HFF-Myc (cell line): ENCODE results near the gene SLC26A1.

Experiments used
- DNase-seq: peaks from one replicate; pipeline ENCODE4 v3.0.0-alpha.2; 2011; ENCODE audit warnings: low read depth; ENCODE audit errors: extremely low read depth
- H3K4me3 ChIP-seq: replicated peaks from 2 replicates; pipeline ENCODE4 v1.5.1; 2011; ENCODE audit warnings: low read depth, mild to moderate bottlenecking, control low read depth, low read length
- CTCF ChIP-seq: IDR thresholded peaks from 2 replicates; pipeline ENCODE4 v1.5.1; 2012; ENCODE audit warnings: mild to moderate bottlenecking, low read depth, low read length, control low read depth; ENCODE audit errors: missing control alignments

SLC26A1 gene

DNA sequence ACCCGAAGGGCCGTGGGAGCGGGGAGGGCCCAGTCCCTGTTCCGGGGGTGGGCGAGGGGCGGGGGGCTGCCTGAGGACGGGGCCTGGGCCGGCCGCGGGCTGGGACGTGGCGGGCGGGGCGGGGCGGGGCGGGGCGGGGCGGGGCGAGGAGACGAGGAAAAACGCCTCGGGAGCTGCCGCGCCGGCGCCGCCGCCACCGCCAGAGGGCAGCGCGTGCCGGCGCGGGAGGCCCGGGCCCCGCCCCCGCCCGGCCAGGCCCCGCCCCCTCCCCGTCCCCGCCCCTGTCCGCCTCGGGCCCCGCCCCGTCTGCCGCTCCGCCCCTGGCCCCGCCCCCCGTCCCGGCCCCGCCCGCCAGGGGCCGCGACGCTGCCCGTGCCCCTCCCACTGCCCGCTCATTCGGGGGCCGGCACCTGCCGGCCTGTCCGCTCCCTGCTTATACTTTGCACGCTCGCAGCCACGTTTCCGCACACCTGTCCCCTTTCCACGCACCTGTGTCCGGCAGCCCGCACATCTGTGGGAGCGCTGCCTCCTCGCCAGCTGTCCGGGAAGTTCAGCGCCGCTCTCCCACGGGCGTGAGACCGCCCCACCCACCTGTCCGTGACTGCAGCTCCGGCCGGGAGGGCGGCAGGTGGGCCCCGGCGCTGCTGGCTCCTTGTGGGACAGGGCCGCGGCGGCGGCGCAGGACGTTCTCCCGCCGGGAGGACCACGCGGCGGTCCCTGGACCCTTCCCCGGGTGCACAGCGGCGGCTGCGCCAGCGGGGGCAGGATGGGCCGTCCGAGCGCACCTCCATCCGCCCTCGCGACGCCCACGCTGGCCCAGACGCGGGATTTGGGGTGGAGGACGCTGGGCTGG lies 16.6 kb upstream of the SLC26A1 start:
- peak overlapping the region; percentile 46 for H3K4me3 ChIP-seq
- DNase-seq = no peak
- no peak for TF ChIP-seq CTCF

DNA sequence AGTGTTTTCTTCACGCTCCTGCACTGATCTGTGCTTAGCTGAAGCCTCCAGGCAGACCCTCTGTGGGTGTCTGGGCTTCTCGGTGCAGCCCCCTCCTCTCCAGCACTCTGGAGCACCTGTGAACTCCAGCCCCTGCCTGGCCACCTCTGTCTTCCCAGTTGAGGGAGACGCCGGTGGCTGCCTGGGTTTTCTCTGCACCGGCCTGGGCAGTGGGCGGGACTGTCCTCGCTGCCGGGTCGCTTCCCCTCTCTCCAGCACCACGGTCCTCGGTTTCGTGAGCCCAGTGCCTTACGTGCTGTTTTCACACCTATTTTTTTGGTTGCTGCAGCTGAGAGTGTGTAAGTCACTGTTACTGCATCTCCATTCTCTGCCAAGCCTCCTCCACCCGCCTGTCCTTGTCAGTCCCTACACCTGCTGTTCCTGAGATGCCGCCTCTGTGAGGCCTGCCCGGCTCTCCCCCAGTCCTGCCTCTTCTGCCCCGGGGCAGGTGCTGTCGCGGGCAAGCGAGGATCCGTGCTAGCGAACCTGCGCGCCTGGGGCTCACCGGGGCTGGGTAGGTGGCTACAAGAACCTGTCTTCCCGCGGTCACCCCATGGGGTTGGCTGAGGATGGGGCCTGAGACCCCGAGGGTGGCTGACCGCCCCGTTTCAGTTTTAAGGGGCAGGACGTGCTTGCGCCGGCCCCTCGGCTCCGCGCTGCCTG lies 15.8 kb upstream of the SLC26A1 start:
- no peak for DNase-seq
- H3K4me3 ChIP-seq = peak overlapping the region; percentile 46
- TF ChIP-seq CTCF = no peak

GRCh38 chr4:1006856-1007255 lies 13.7 kb upstream of the SLC26A1 start:
- no peak for DNase-seq
- TF ChIP-seq CTCF = no peak

GRCh38 chr4:1004557-1005485 lies 11.6 kb upstream of the SLC26A1 start:
- no peak for TF ChIP-seq CTCF
- no peak overlapping the region for H3K4me3 ChIP-seq
- DNase-seq = no peak

More at GRCh38 chr4:1006856-1007255, 13.7 kb upstream of the SLC26A1 start:
- H3K4me3 ChIP-seq = no peak overlapping the region

- no peak for TF ChIP-seq CTCF
- H3K4me3 ChIP-seq = no peak overlapping the region
- DNase-seq = no peak
Observed at GRCh38 chr4:1004071-1004418, 10.8 kb upstream of the SLC26A1 start.

- no peak overlapping the region for H3K4me3 ChIP-seq
- no peak for TF ChIP-seq CTCF
- no peak for DNase-seq
Observed at GRCh38 chr4:1003271-1004070, 10.3 kb upstream of the SLC26A1 start.
